Suprapubic skin (tissue), 4 donors: ENCODE data around the gene SCAMP4.

Experiments
- CTCF ChIP-seq, 2 donors: fragments of 200-600 bp in 1 of 2; fragments of 450-650 bp in 1 of 2; sonication (generic) in 1 of 2; IDR thresholded peaks; one replicate each; pipeline ENCODE4 v1.5.1; 2016 to 2019; ENCODE audit warnings: antibody characterized with exemption in 2 of 2, mild to moderate bottlenecking in 1 of 2, moderate library complexity in 1 of 2
- EP300 ChIP-seq: sonication (generic); formaldehyde crosslinking; IDR thresholded peaks from one replicate; pipeline ENCODE4 v1.6.1; 2017; ENCODE audit warnings: antibody characterized with exemption
- POLR2A ChIP-seq, 2 donors: fragments of 450-650 bp; IDR thresholded peaks; one replicate each; pipeline ENCODE4 v1.6.1; 2017; ENCODE audit warnings: antibody characterized with exemption in 2 of 2, mild to moderate bottlenecking in 2 of 2, moderate library complexity in 2 of 2
- POLR2AphosphoS5 ChIP-seq, 3 donors: sonication (generic); formaldehyde crosslinking; IDR thresholded peaks; one replicate each; pipeline ENCODE4 v1.6.1; 2017; ENCODE audit warnings: antibody characterized with exemption in 3 of 3

GRCh38 chr19:1907563-1908363 is 2.6 kb downstream of the SCAMP4 start:
- TF ChIP-seq CTCF (IDR thresholded peaks at IDR 0.05) (no peak), POLR2A (IDR thresholded peaks at IDR 0.05) (no peak), POLR2AphosphoS5 (IDR thresholded peaks at IDR 0.05) (no peak), EP300 (no peak)
